ENCODE results near the gene DNAJC30.
"Not testable (repeated sequence)": the region's sequence is repeated elsewhere in the genome, so short reads cannot be mapped to it uniquely, and the experiment has no call there.

Gene DNAJC30

GRCh38 chr7:73683056-73683787 lies at the start of gene DNAJC30, which contains the start of gene BUD23:
Gene DNAJC30, minus strand, starts transcription at chr7:73683453. Its CDS starts 30 bp downstream, at chr7:73683423.
Gene BUD23, plus strand, starts transcription at chr7:73683597. Its CDS starts 29 bp downstream, at chr7:73683626.
- DNase-seq: no peak

- DNase-seq: no peak
Observed at GRCh38 chr7:73732397-73732796, 49.1 kb upstream of the DNAJC30 start.

GRCh38 chr7:73730485-73730884 lies 47.2 kb upstream of the DNAJC30 start:
- DNase-seq: no peak

- DNase-seq: no peak
Observed at GRCh38 chr7:73728551-73728950, 45.3 kb upstream of the DNAJC30 start.

GRCh38 chr7:73727952-73728351 lies 44.7 kb upstream of the DNAJC30 start:
- DNase-seq: no peak

GRCh38 chr7:73726083-73726466 lies 42.8 kb upstream of the DNAJC30 start:
- no peak for DNase-seq

- DNase-seq: no peak
Observed at GRCh38 chr7:73723813-73724212, 40.6 kb upstream of the DNAJC30 start.

- DNase-seq: no peak
Observed at GRCh38 chr7:73722785-73723184, 39.5 kb upstream of the DNAJC30 start.

GRCh38 chr7:73722182-73722581 lies 38.9 kb upstream of the DNAJC30 start:
- DNase-seq: not testable (repeated sequence)

- DNase-seq: no peak
Observed at GRCh38 chr7:73721377-73721817, 38.1 kb upstream of the DNAJC30 start.

GRCh38 chr7:73720443-73720842 lies 37.2 kb upstream of the DNAJC30 start:
- not testable (repeated sequence) for DNase-seq

- DNase-seq: no peak
Observed at GRCh38 chr7:73719806-73720169, 36.5 kb upstream of the DNAJC30 start.

- DNase-seq: no peak
Observed at GRCh38 chr7:73718905-73719805, 35.9 kb upstream of the DNAJC30 start, which contains the start of gene STX1A. Gene STX1A, minus strand, starts transcription at chr7:73719669. Its CDS starts 38 bp downstream, at chr7:73719631.

- no peak for DNase-seq
Observed at GRCh38 chr7:73718438-73718881, 35.2 kb upstream of the DNAJC30 start.

GRCh38 chr7:73717991-73718405 lies 34.7 kb upstream of the DNAJC30 start:
- no peak for DNase-seq

GRCh38 chr7:73717025-73717807 lies 34.0 kb upstream of the DNAJC30 start:
- DNase-seq: no peak

- DNase-seq: no peak
Observed at GRCh38 chr7:73716318-73716890, 33.2 kb upstream of the DNAJC30 start.

GRCh38 chr7:73715648-73716317 lies 32.5 kb upstream of the DNAJC30 start:
- DNase-seq: no peak

GRCh38 chr7:73713319-73713718 lies 30.1 kb upstream of the DNAJC30 start:
- DNase-seq: not testable (repeated sequence)

- DNase-seq: no peak
Observed at GRCh38 chr7:73712773-73713172, 29.5 kb upstream of the DNAJC30 start.

GRCh38 chr7:73708961-73709549 lies 25.8 kb upstream of the DNAJC30 start:
- DNase-seq: no peak

All from cortex of kidney (tissue), 1 donor.